CD8-positive, alpha-beta memory T cell (primary cell): ENCODE data around the gene AP2A2. TPM values are rescaled to one million over a fixed set of nuclear protein-coding genes. Genes with fewer than 3 reads are reported as not detected.
"Not testable (repeated sequence)": the region's sequence is repeated elsewhere in the genome, so short reads cannot be mapped to it uniquely, and the experiment has no call there.

Experiments used
- CTCF ChIA-PET: fragments of 350-600 bp; sonication (Branson Sonifier 250); formaldehyde crosslinking; loops from one replicate; lab custom pipeline; 2021; ENCODE audit warnings: antibody characterized with exemption; lab: Charles Lee
- POLR2A ChIA-PET: fragments of 350-600 bp; sonication (Branson Sonifier 250); formaldehyde crosslinking; loops from one replicate; lab custom pipeline; 2021; ENCODE audit warnings: antibody characterized with exemption; lab: Charles Lee
- DNase-seq, 5 donors: peaks; one replicate each; pipeline versions ENCODE4 v3.0.0 to v3.0.0-alpha.2; 2020 to 2022; ENCODE audit warnings: mixed read lengths in 1 of 5
- H3K27ac ChIP-seq: one replicate; pipeline ENCODE4 v1.7.0; 2013; ENCODE audit warnings: low read depth, mild to moderate bottlenecking, low read length, moderate library complexity
- H3K27me3 ChIP-seq: 2 replicates; pipeline ENCODE4 v1.7.0; 2013; ENCODE audit warnings: low read length, mild to moderate bottlenecking; ENCODE audit not compliant: insufficient read depth, poor library complexity, severe bottlenecking
- H3K36me3 ChIP-seq: 2 replicates; pipeline ENCODE4 v1.7.0; 2013; ENCODE audit warnings: mild to moderate bottlenecking, low read length, moderate library complexity; ENCODE audit not compliant: insufficient read depth
- H3K4me1 ChIP-seq: 2 replicates; pipeline ENCODE4 v1.7.0; 2013; ENCODE audit warnings: mild to moderate bottlenecking, low read length, moderate library complexity; ENCODE audit not compliant: insufficient read depth
- H3K4me3 ChIP-seq: 2 replicates; pipeline ENCODE4 v1.7.0; 2013; ENCODE audit warnings: mild to moderate bottlenecking, low read length
- H3K9me3 ChIP-seq: 2 replicates; pipeline ENCODE4 v1.7.0; 2013; ENCODE audit warnings: mild to moderate bottlenecking, low read length
- H3K27ac Mint-ChIP-seq, 8 donors: one replicate each; pipeline ENCODE4 v1.8.0; 2020 to 2021; ENCODE audit warnings: mixed read lengths in 8 of 8, mild to moderate bottlenecking in 6 of 8, inconsistent platforms in 3 of 8, moderate library complexity in 3 of 8
- H3K27me3 Mint-ChIP-seq, 2 donors: one replicate each; pipeline ENCODE4 v1.8.0; 2020 to 2021; ENCODE audit warnings: mixed read lengths in 2 of 2, mild to moderate bottlenecking in 1 of 2, moderate library complexity in 1 of 2
- H3K36me3 Mint-ChIP-seq, 3 donors: one replicate each; pipeline ENCODE4 v1.8.0; 2020 to 2021; ENCODE audit warnings: mixed read lengths in 3 of 3, inconsistent platforms in 1 of 3, mild to moderate bottlenecking in 1 of 3
- H3K4me1 Mint-ChIP-seq, 3 donors: one replicate each; pipeline ENCODE4 v1.8.0; 2020 to 2021; ENCODE audit warnings: mixed read lengths in 3 of 3, inconsistent platforms in 1 of 3, mild to moderate bottlenecking in 1 of 3
- H3K4me3 Mint-ChIP-seq, 7 donors: one replicate each; pipeline ENCODE4 v1.8.0; 2020 to 2021; ENCODE audit warnings: mixed read lengths in 7 of 7, mild to moderate bottlenecking in 6 of 7, moderate library complexity in 4 of 7, inconsistent platforms in 2 of 7
- H3K9me3 Mint-ChIP-seq, 5 donors: one replicate each; pipeline ENCODE4 v1.8.0; 2020 to 2022; ENCODE audit warnings: mixed read lengths in 5 of 5, mild to moderate bottlenecking in 3 of 5, moderate library complexity in 2 of 5, inconsistent platforms in 1 of 5
- polyA plus RNA-seq: library from polyadenylated mRNA; unstranded; fragments of 300-500 nt; fragmentation: Illumina TruSeq; gene quantifications from one replicate; pipeline ENCODE4 v1.2.3, GENCODE V29; 2021
- total RNA-seq, 2 experiments: library from RNA; stranded (reverse); gene quantifications; one replicate each; pipeline ENCODE4 v1.2.3, GENCODE V29; 2021

AP2A2 gene
- total and polyA plus RNA-seq, 3 experiments from 2014 or later, result 13.9 to 42.8 (median 38.8) TPM

GRCh38 chr11:1012740-1013630 is 87.3 kb downstream of the AP2A2 start:
- no peaks in the 10 kb centered on the region for H3K27me3 ChIP-seq
- H3K36me3 ChIP-seq, result peaks cover 15% of the 10 kb centered on the region
- Mint-ChIP-seq H3K4me1 (peaks cover 18 to 22% (median 20%) of the 10 kb centered on the region in 3 donors), H3K36me3 (peaks cover 5 to 37% (median 15%) of the 10 kb centered on the region in 3 donors), H3K27me3 (no peaks in the 10 kb centered on the region), H3K9me3 (no peaks in the 10 kb centered on the region), H3K4me3 (no peak overlapping the region), H3K27ac (no peak overlapping the region)
- H3K4me1 ChIP-seq, result peaks cover 10% of the 10 kb centered on the region
- no peaks in the 10 kb centered on the region for H3K9me3 ChIP-seq
- no peak overlapping the region for H3K27ac ChIP-seq
- POLR2A ChIA-PET, result no interaction called here
- no peak for DNase-seq
- CTCF ChIA-PET, result no interaction called here
- no peak overlapping the region for H3K4me3 ChIP-seq

DNA sequence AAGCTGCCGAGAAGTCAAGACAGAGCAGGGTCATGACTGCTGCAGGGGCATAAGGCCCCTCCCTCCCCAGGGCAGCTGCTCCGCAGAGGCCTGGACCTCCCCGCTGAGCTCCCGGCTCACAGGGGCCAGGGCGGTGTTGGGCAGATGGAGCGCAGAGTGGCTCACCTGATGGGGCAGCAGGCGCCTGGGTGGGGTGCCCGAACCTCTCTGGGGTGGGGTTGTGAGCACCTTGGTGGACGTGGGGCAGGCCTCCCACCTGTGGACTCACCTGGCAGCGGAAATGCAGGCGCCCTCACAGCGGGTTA is 87.9 kb downstream of the AP2A2 start:
- no peak overlapping the region for H3K4me3 Mint-ChIP-seq
- ChIA-PET POLR2A (no interaction called here), CTCF (no interaction called here)
- Histone ChIP-seq H3K36me3 (peaks cover 15% of the 10 kb centered on the region), H3K9me3 (no peaks in the 10 kb centered on the region), H3K27ac (no peak overlapping the region), H3K4me1 (peaks cover 10% of the 10 kb centered on the region), H3K4me3 (no peak overlapping the region), H3K27me3 (no peaks in the 10 kb centered on the region)
- H3K9me3 Mint-ChIP-seq, result no peaks in the 10 kb centered on the region
- H3K27me3 Mint-ChIP-seq, result no peaks in the 10 kb centered on the region
- no peak overlapping the region for H3K27ac Mint-ChIP-seq
- peaks cover 22 to 25% (median 24%) of the 10 kb centered on the region in 3 donors for H3K4me1 Mint-ChIP-seq
- DNase-seq, result no peak
- H3K36me3 Mint-ChIP-seq, result peaks cover 5 to 34% (median 15%) of the 10 kb centered on the region in 3 donors

DNA sequence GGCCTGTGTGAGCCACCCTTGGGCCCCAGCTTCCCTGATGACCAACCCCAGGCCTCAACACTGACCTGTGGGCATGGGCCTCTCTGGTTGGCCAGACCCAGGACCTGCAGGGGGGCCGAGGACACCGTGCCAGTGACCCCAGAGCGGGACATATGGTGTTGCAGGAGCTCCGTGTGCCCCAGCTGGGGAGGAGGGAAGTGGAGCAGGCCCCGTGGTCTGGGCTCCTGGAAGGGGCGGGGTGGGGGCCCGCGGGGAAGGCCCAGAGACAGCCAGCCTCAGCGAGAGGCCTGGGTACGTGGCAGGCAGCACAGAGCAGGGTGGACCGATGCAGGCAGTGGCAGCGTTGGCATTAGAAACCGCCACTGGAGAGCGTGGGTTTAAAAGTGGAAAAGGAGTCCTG is 88.6 kb downstream of the AP2A2 start:
- no peaks in the 10 kb centered on the region for H3K27me3 ChIP-seq
- no peaks in the 10 kb centered on the region for H3K9me3 ChIP-seq
- no peak overlapping the region for H3K27ac ChIP-seq
- H3K4me3 ChIP-seq, result no peak overlapping the region
- ChIA-PET POLR2A (no interaction called here), CTCF (no interaction called here)
- Mint-ChIP-seq H3K36me3 (peaks cover 5 to 29% (median 15%) of the 10 kb centered on the region in 3 donors), H3K4me1 (peaks cover 22 to 26% (median 25%) of the 10 kb centered on the region in 3 donors), H3K4me3 (no peak overlapping the region), H3K27ac (no peak overlapping the region), H3K27me3 (no peaks in the 10 kb centered on the region), H3K9me3 (no peaks in the 10 kb centered on the region)
- DNase-seq, result no peak
- H3K36me3 ChIP-seq, result peaks cover 15% of the 10 kb centered on the region
- peaks cover 10% of the 10 kb centered on the region for H3K4me1 ChIP-seq

DNA sequence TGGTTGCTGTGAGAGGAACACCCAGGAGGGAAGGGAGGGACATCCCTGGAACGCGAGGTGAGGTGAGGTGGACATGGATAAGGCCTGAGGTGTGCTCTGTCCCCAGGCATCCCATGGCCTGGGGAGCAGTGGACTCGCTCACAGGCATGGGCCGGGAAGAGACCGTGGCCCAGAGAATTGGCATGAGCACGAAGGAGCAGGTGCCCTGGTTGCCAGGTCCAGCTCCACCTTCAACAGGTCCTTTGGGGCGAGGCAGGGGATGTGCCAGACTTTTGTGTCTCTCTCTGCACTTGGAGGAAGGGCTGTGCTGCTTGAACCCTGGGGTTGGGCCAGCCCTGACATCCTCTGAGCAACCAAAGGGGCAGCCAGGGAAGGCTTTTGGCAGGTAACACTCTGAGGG is 89.4 kb downstream of the AP2A2 start:
- no peak overlapping the region for H3K4me3 Mint-ChIP-seq
- no peaks in the 10 kb centered on the region for H3K27me3 ChIP-seq
- H3K4me1 Mint-ChIP-seq, result peaks cover 22 to 26% (median 25%) of the 10 kb centered on the region in 3 donors
- DNase-seq, result no peak
- peaks cover 0 to 23% (median 11%) of the 10 kb centered on the region in 3 donors for H3K36me3 Mint-ChIP-seq
- H3K4me3 ChIP-seq, result no peak overlapping the region
- H3K9me3 ChIP-seq, result no peaks in the 10 kb centered on the region
- peak overlapping the region in 1 of 8 donors; percentile 16 for H3K27ac Mint-ChIP-seq
- ChIA-PET CTCF (no interaction called here), POLR2A (no interaction called here)
- H3K27ac ChIP-seq, result no peak overlapping the region
- H3K4me1 ChIP-seq, result peaks cover 10% of the 10 kb centered on the region
- no peaks in the 10 kb centered on the region for H3K9me3 Mint-ChIP-seq
- H3K27me3 Mint-ChIP-seq, result no peaks in the 10 kb centered on the region
- H3K36me3 ChIP-seq, result peaks cover 10% of the 10 kb centered on the region

GRCh38 chr11:1015826-1016545 is 90.3 kb downstream of the AP2A2 start:
- Mint-ChIP-seq H3K9me3 (no peaks in the 10 kb centered on the region), H3K27ac (peak overlapping the region in 2 of 8 donors; percentile 3 to 16), H3K4me3 (peak overlapping the region in 1 of 7 donors; percentile 67), H3K36me3 (peaks cover 0 to 13% (median 9%) of the 10 kb centered on the region in 3 donors), H3K27me3 (no peaks in the 10 kb centered on the region), H3K4me1 (peaks cover 22 to 26% (median 25%) of the 10 kb centered on the region in 3 donors)
- Histone ChIP-seq H3K27me3 (no peaks in the 10 kb centered on the region), H3K4me3 (no peak overlapping the region), H3K36me3 (peaks cover under 1% of the 10 kb centered on the region), H3K9me3 (no peaks in the 10 kb centered on the region), H3K27ac (no peak overlapping the region), H3K4me1 (peaks cover 10% of the 10 kb centered on the region)
- ChIA-PET CTCF (no interaction called here), POLR2A (no interaction called here)
- no peak for DNase-seq

- H3K9me3 Mint-ChIP-seq, CTCF ChIA-PET, H3K27me3 ChIP-seq, H3K36me3 ChIP-seq, POLR2A ChIA-PET, H3K27ac ChIP-seq, H3K4me3 ChIP-seq, H3K9me3 ChIP-seq, H3K36me3 Mint-ChIP-seq, H3K27me3 Mint-ChIP-seq: not testable (repeated sequence)
- peak in 1 of 5 donors; percentile 8 for DNase-seq
- Mint-ChIP-seq H3K4me3 (peak overlapping the region in 3 of 7 donors; percentile 0 to 53 (median 6)), H3K27ac (peak overlapping the region in 5 of 8 donors; percentile 0 to 13 (median 1)), H3K4me1 (peaks cover 22 to 26% (median 25%) of the 10 kb centered on the region in 3 donors)
- peaks cover 10% of the 10 kb centered on the region for H3K4me1 ChIP-seq
Observed at GRCh38 chr11:1016610-1017126, 91.0 kb downstream of the AP2A2 start.

GRCh38 chr11:1017269-1018005 is 91.8 kb downstream of the AP2A2 start:
- DNase-seq, result no peak
- peak overlapping the region in 2 of 7 donors; percentile 0 to 53 for H3K4me3 Mint-ChIP-seq
- ChIA-PET CTCF (no interaction called here), POLR2A (no interaction called here)
- peaks cover 22 to 26% (median 25%) of the 10 kb centered on the region in 3 donors for H3K4me1 Mint-ChIP-seq
- Histone ChIP-seq H3K27me3 (no peaks in the 10 kb centered on the region), H3K36me3 (no peaks in the 10 kb centered on the region), H3K9me3 (no peaks in the 10 kb centered on the region), H3K4me3 (no peak overlapping the region), H3K27ac (no peak overlapping the region), H3K4me1 (peaks cover 10% of the 10 kb centered on the region)
- peak overlapping the region in 4 of 8 donors; percentile 0 to 23 (median 8) for H3K27ac Mint-ChIP-seq
- no peaks in the 10 kb centered on the region for H3K9me3 Mint-ChIP-seq
- H3K36me3 Mint-ChIP-seq, result peaks cover 0 to 6% (median under 1%) of the 10 kb centered on the region in 3 donors
- no peaks in the 10 kb centered on the region for H3K27me3 Mint-ChIP-seq
